IMR-90 (cell line): Measurements from ENCODE around the gene ANO2. TPM values are rescaled to one million over a fixed set of nuclear protein-coding genes. Genes with fewer than 3 reads are reported as not detected.

ENCODE experiments used
- ATAC-seq: fragments of 200-7000 bp; cut with Tn5 transposase; 2 replicates; pipeline ENCODE4 v1.9.1; 2020; ENCODE audit warnings: low read depth, mild to moderate bottlenecking, moderate library complexity
- BruUV-seq: library from RNA; stranded (reverse); fragments of 400-500 nt; replicated peaks from 2 replicates; lab custom pipeline; 2021; lab: Mats Ljungman, UMichigan
- CTCF ChIA-PET: fragments of 300-600 bp; formaldehyde crosslinking; extraction: SDS; loops from one replicate; lab custom pipeline; 2021; ENCODE audit warnings: antibody characterized with exemption; lab: Yijun Ruan, JAX
- POLR2A ChIA-PET: fragments of 300-600 bp; sonication (Branson Sonifier 250); formaldehyde crosslinking; loops from one replicate; lab custom pipeline; 2022; ENCODE audit warnings: antibody characterized with exemption; ENCODE audit not compliant: unreplicated experiment; lab: Charles Lee
- DNase-seq: peaks from one replicate; pipeline ENCODE4 v3.0.0; 2013
- H2AFZ ChIP-seq: replicated peaks from 2 replicates; pipeline ENCODE3; 2013; ENCODE audit warnings: low read length, mild to moderate bottlenecking; ENCODE audit not compliant: poor library complexity
- H2AK5ac ChIP-seq: 2 replicates; pipeline ENCODE4 v1.6.1; 2013; ENCODE audit warnings: low read depth, low read length, inconsistent platforms
- H2AK9ac ChIP-seq: replicated peaks from 2 replicates; pipeline ENCODE3; 2013; ENCODE audit warnings: mild to moderate bottlenecking, low read depth, low read length, moderate library complexity; ENCODE audit not compliant: poor library complexity
- H2BK120ac ChIP-seq: 2 replicates; pipeline ENCODE4 v1.6.1; 2013; ENCODE audit warnings: low read depth, low read length, inconsistent platforms
- H2BK15ac ChIP-seq: 3 replicates; pipeline ENCODE4 v1.6.1; 2013; ENCODE audit warnings: low read depth, low read length, inconsistent platforms
- H2BK20ac ChIP-seq: 2 replicates; pipeline ENCODE4 v1.6.1; 2013; ENCODE audit warnings: low read depth, mild to moderate bottlenecking, inconsistent platforms, low read length, moderate library complexity
- H2BK5ac ChIP-seq: 2 replicates; pipeline ENCODE4 v1.6.1; 2013; ENCODE audit warnings: mild to moderate bottlenecking, low read depth, low read length, inconsistent platforms; ENCODE audit not compliant: poor library complexity, severe bottlenecking
- H3K14ac ChIP-seq: replicated peaks from 2 replicates; pipeline ENCODE4 v1.6.1; 2013; ENCODE audit warnings: low read depth, low read length, inconsistent platforms
- H3K18ac ChIP-seq: 2 replicates; pipeline ENCODE4 v1.6.1; 2013; ENCODE audit warnings: low read depth, low read length, control low read depth
- H3K23ac ChIP-seq: 2 replicates; pipeline ENCODE4 v1.6.1; 2013; ENCODE audit warnings: low read depth, low read length, inconsistent platforms
- H3K27ac ChIP-seq: 2 replicates; pipeline ENCODE4 v1.5.1; 2013; ENCODE audit warnings: mild to moderate bottlenecking, control low read depth, low read length; ENCODE audit not compliant: insufficient read depth
- H3K27me3 ChIP-seq: 2 replicates; pipeline ENCODE4 v1.6.1; 2013; ENCODE audit warnings: low read length; ENCODE audit not compliant: control insufficient read depth, insufficient read depth
- H3K36me3 ChIP-seq: 2 replicates; pipeline ENCODE4 v1.6.1; 2013; ENCODE audit warnings: low read length, mixed read lengths; ENCODE audit not compliant: control insufficient read depth, insufficient read depth
- H3K4ac ChIP-seq: 2 replicates; pipeline ENCODE4 v1.6.1; 2013; ENCODE audit warnings: low read depth, low read length, inconsistent platforms
- H3K4me1 ChIP-seq: 2 replicates; pipeline ENCODE4 v1.6.1; 2013; ENCODE audit warnings: low read length, mixed read lengths; ENCODE audit not compliant: control insufficient read depth, insufficient read depth
- H3K4me2 ChIP-seq: 2 replicates; pipeline ENCODE4 v1.6.1; 2013; ENCODE audit warnings: low read depth, mild to moderate bottlenecking, control low read depth, low read length, moderate library complexity
- H3K4me3 ChIP-seq: 2 replicates; pipeline ENCODE4 v1.5.1; 2013; ENCODE audit warnings: low read depth, mild to moderate bottlenecking, control low read depth, low read length, moderate library complexity; ENCODE audit not compliant: insufficient read depth
- H3K56ac ChIP-seq: 2 replicates; pipeline ENCODE4 v1.6.1; 2013; ENCODE audit warnings: low read length, inconsistent platforms; ENCODE audit not compliant: insufficient read depth; ENCODE audit errors: extremely low read depth
- H3K79me1 ChIP-seq, 2 experiments: 2 replicates each; pipeline ENCODE4 v1.6.1; 2013; ENCODE audit warnings: low read length in 2 of 2, inconsistent platforms in 1 of 2, low read depth in 1 of 2
- H3K9ac ChIP-seq: 2 replicates; pipeline ENCODE4 v1.6.1; 2013; ENCODE audit warnings: low read depth, low read length, control low read depth
- H3K9me1 ChIP-seq: 2 replicates; pipeline ENCODE4 v1.6.1; 2013; ENCODE audit warnings: low read length, inconsistent platforms; ENCODE audit not compliant: insufficient read depth
- H3K9me3 ChIP-seq: 2 replicates; pipeline ENCODE4 v1.6.1; 2013; ENCODE audit warnings: low read length; ENCODE audit not compliant: control insufficient read depth, insufficient read depth
- H4K20me1 ChIP-seq: 2 replicates; pipeline ENCODE4 v1.6.1; 2013; ENCODE audit warnings: low read length, inconsistent platforms; ENCODE audit not compliant: insufficient read depth
- H4K5ac ChIP-seq: 2 replicates; pipeline ENCODE4 v1.6.1; 2013; ENCODE audit warnings: mild to moderate bottlenecking, low read depth, low read length, control low read depth
- H4K8ac ChIP-seq, 2 experiments: 2 replicates each; pipeline ENCODE4 v1.6.1; 2013; ENCODE audit warnings: low read depth in 2 of 2, low read length in 2 of 2, control low read depth in 1 of 2, inconsistent platforms in 1 of 2
- H4K91ac ChIP-seq: 2 replicates; pipeline ENCODE4 v1.6.1; 2013; ENCODE audit warnings: low read depth, low read length, inconsistent platforms; ENCODE audit not compliant: insufficient read depth
- BHLHE40 ChIP-seq: fragments of 150-350 bp; IDR thresholded peaks from 2 replicates; pipeline ENCODE4 v1.6.1; 2016; ENCODE audit warnings: mild to moderate bottlenecking, low read depth, low read length
- FOS ChIP-seq: fragments of 150-350 bp; IDR thresholded peaks from 2 replicates; pipeline ENCODE4 v1.6.1; 2016; ENCODE audit warnings: low read depth, low read length
- POLR2A ChIP-seq: IDR thresholded peaks from 2 replicates; pipeline ENCODE4 v1.6.1; 2012; ENCODE audit warnings: mild to moderate bottlenecking, low read depth, low read length
- WGBS, 2 experiments: methylation state at CpG; one replicate each; pipeline versions ENCODE4 v1.1.5 to v1.1.7; 2013; ENCODE audit warnings: missing lambda C conversion rate in 2 of 2; ENCODE audit not compliant: insufficient read length in 1 of 2; ENCODE audit errors: extremely low coverage in 2 of 2; 5-methylcytosine and 5-hydroxymethylcytosine counted together
- dilution Hi-C: fragments of 300-500 bp; cut with HindIII; formaldehyde crosslinking; loops from one replicate; pipeline ENCODE4 v1.14.3; 2018; ENCODE audit warnings: low sequenced_read_pairs; ENCODE audit not compliant: unreplicated experiment
- in situ Hi-C: fragments of 300-500 bp; cut with MboI; formaldehyde crosslinking; loops from 3 replicates; pipeline ENCODE4 v1.14.3; 2019; ENCODE audit warnings: low sequenced_read_pairs, inconsistent platforms, mixed read lengths
- intact Hi-C: fragments of 100-400 bp; cut with micrococcal nuclease; formaldehyde crosslinking; loops from 2 replicates; pipeline ENCODE4 v1.10.0; 2022
- polyA plus RNA-seq, 3 experiments: library from polyadenylated mRNA; depleted of rRNA; stranded (reverse); fragments of >200 nt; gene quantifications; 2 replicates each; pipeline ENCODE4 v1.2.3, GENCODE V29; 2012; ENCODE audit warnings: low replicate concordance in 1 of 3
- total RNA-seq: library from RNA; depleted of rRNA; stranded (reverse); fragments of >200 nt; gene quantifications from 2 replicates; pipeline ENCODE4 v1.2.3, GENCODE V29; 2012

Gene ANO2
- total and polyA plus RNA-seq, 2 of the 4 experiments (the other 2 are of a cell fraction), result 0.22 TPM; not detected in 1

DNA sequence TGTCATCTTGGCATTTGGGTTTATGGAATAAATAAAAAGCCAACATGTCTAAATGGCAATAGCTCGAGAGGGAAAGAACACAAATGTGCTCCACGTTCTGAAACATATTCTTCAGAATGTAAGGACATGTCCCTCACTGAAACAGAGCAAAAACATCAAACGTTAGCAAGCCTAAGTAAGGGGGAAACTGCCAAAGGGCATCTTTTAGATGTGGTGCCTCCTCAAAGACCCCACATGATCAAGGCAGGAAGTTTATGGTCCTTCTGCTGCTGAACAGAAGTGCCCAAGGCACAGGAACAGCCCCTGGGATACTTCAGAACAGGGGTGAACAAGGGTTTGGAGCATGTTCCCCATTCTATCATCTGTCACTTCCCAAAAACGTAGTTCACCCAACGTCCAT lies 227.0 kb downstream of the ANO2 start:
- TF ChIP-seq POLR2A (no peak), FOS (no peak), BHLHE40 (no peak)
- in situ Hi-C loops (no loop called here), intact Hi-C loops (no loop called here), dilution Hi-C loops (no loop called here)
- H2BK15ac ChIP-seq, result no peak overlapping the region
- no peak for ATAC-seq
- H3K4me1 ChIP-seq, result no peaks in the 10 kb centered on the region
- no peak overlapping the region for H2BK20ac ChIP-seq
- no peak overlapping the region for H2AK9ac ChIP-seq
- no peak overlapping the region for H2BK120ac ChIP-seq
- H4K20me1 ChIP-seq, result no peaks in the 10 kb centered on the region
- H3K9me1 ChIP-seq, result no peaks in the 10 kb centered on the region
- H3K4me2 ChIP-seq, result no peak overlapping the region
- H2AFZ ChIP-seq, result no peak overlapping the region
- no peak overlapping the region for H4K5ac ChIP-seq
- H3K27me3 ChIP-seq, result peaks cover 42% of the 10 kb centered on the region
- no peak overlapping the region for H4K91ac ChIP-seq
- H3K14ac ChIP-seq, result no peak overlapping the region
- H3K79me1 ChIP-seq, result no peaks in the 10 kb centered on the region
- H3K4ac ChIP-seq, result no peak overlapping the region
- WGBS, 2 experiments, result no CpG with 5 or more reads among the region's 5 CpGs
- CTCF ChIA-PET, result no interaction called here
- no peak overlapping the region for H3K56ac ChIP-seq
- POLR2A ChIA-PET, result no interaction called here
- H2BK5ac ChIP-seq, result no peak overlapping the region
- no peaks in the 10 kb centered on the region for H3K36me3 ChIP-seq
- no peak overlapping the region for H3K18ac ChIP-seq
- no peak overlapping the region for H3K27ac ChIP-seq
- H3K23ac ChIP-seq, result no peak overlapping the region
- no peak overlapping the region for H3K9ac ChIP-seq
- no peak for DNase-seq
- H4K8ac ChIP-seq, result no peak overlapping the region
- no peaks in the 10 kb centered on the region for H3K9me3 ChIP-seq
- H2AK5ac ChIP-seq, result no peak overlapping the region
- H3K4me3 ChIP-seq, result no peak overlapping the region
- no TSS peak for BruUV-seq
